Measurements from ENCODE around the gene YTHDC2.

YTHDC2 gene

GRCh38 chr5:113546703-113547183, 33.2 kb downstream of the YTHDC2 start:
- TF ChIP-seq EP300 (IDR thresholded peaks at IDR 0.05; ENCODE audit: borderline replicate concordance) (no peak), TCF12 (IDR thresholded peaks at IDR 0.05; ENCODE audit: low read depth) (no peak), NFIC (IDR thresholded peaks at IDR 0.05) (no peak), YY1 (IDR thresholded peaks at IDR 0.05; ENCODE audit: low read depth) (no peak), EGR1 (IDR thresholded peaks at IDR 0.05) (no peak), TEAD4 (IDR thresholded peaks at IDR 0.05) (no peak), TAF1 (IDR thresholded peaks at IDR 0.05; ENCODE audit: low read depth) (no peak), CREB1 (IDR thresholded peaks at IDR 0.05; ENCODE audit: low read depth) (no peak), MAX (IDR thresholded peaks at IDR 0.05) (no peak), REST (IDR thresholded peaks at IDR 0.05; ENCODE audit: low read depth) (no peak), USF1 (IDR thresholded peaks at IDR 0.05) (no peak), RAD21 (IDR thresholded peaks at IDR 0.05; ENCODE audit: low read depth) (no peak), CEBPB (IDR thresholded peaks at IDR 0.05) (no peak)

GRCh38 chr5:113548396-113548795, 34.9 kb downstream of the YTHDC2 start:
- TF ChIP-seq CREB1 (IDR thresholded peaks at IDR 0.05; ENCODE audit: low read depth) = no peak
- TF ChIP-seq RAD21 (IDR thresholded peaks at IDR 0.05; ENCODE audit: low read depth) = no peak
- no peak for TF ChIP-seq TAF1 (IDR thresholded peaks at IDR 0.05; ENCODE audit: low read depth)
- TF ChIP-seq CEBPB (IDR thresholded peaks at IDR 0.05) = no peak

- no peak for TF ChIP-seq EGR1 (IDR thresholded peaks at IDR 0.05)
- TF ChIP-seq EP300 (IDR thresholded peaks at IDR 0.05; ENCODE audit: borderline replicate concordance) = no peak
- no peak for TF ChIP-seq REST (IDR thresholded peaks at IDR 0.05; ENCODE audit: low read depth)
- no peak for TF ChIP-seq USF1 (IDR thresholded peaks at IDR 0.05)
- no peak for TF ChIP-seq TEAD4 (IDR thresholded peaks at IDR 0.05)
- TF ChIP-seq FOXM1 (IDR thresholded peaks at IDR 0.05; ENCODE audit: borderline replicate concordance, low read depth) = no peak
- no peak for TF ChIP-seq YY1 (IDR thresholded peaks at IDR 0.05; ENCODE audit: low read depth)
- no peak for TF ChIP-seq RAD21 (IDR thresholded peaks at IDR 0.05; ENCODE audit: low read depth)
- no peak for TF ChIP-seq CREB1 (IDR thresholded peaks at IDR 0.05; ENCODE audit: low read depth)
- TF ChIP-seq ZBTB7A (IDR thresholded peaks at IDR 0.05; ENCODE audit: low read depth) = no peak
- no peak for TF ChIP-seq NFIC (IDR thresholded peaks at IDR 0.05)
Measured at GRCh38 chr5:113552137-113552536, 38.6 kb downstream of the YTHDC2 start.

- TF ChIP-seq REST (IDR thresholded peaks at IDR 0.05; ENCODE audit: low read depth) (no peak), TCF12 (IDR thresholded peaks at IDR 0.05; ENCODE audit: low read depth) (no peak), NFIC (IDR thresholded peaks at IDR 0.05) (no peak), EGR1 (IDR thresholded peaks at IDR 0.05) (no peak), CEBPB (IDR thresholded peaks at IDR 0.05) (no peak), YY1 (IDR thresholded peaks at IDR 0.05; ENCODE audit: low read depth) (no peak)
Measured at GRCh38 chr5:113552620-113553019, 39.1 kb downstream of the YTHDC2 start.

GRCh38 chr5:113562828-113563400, 49.4 kb downstream of the YTHDC2 start:
- TF ChIP-seq TAF1 (IDR thresholded peaks at IDR 0.05; ENCODE audit: low read depth) = no peak
- no peak for TF ChIP-seq REST (IDR thresholded peaks at IDR 0.05; ENCODE audit: low read depth)
- no peak for TF ChIP-seq USF1 (IDR thresholded peaks at IDR 0.05)
- no peak for TF ChIP-seq YY1 (IDR thresholded peaks at IDR 0.05; ENCODE audit: low read depth)
- TF ChIP-seq EP300 (IDR thresholded peaks at IDR 0.05; ENCODE audit: borderline replicate concordance) = no peak
- no peak for TF ChIP-seq FOXM1 (IDR thresholded peaks at IDR 0.05; ENCODE audit: borderline replicate concordance, low read depth)
- no peak for TF ChIP-seq EGR1 (IDR thresholded peaks at IDR 0.05)
- no peak for TF ChIP-seq NFIC (IDR thresholded peaks at IDR 0.05)
- no peak for TF ChIP-seq CEBPB (IDR thresholded peaks at IDR 0.05)
- TF ChIP-seq MAX (IDR thresholded peaks at IDR 0.05) = no peak
- no peak for TF ChIP-seq TEAD4 (IDR thresholded peaks at IDR 0.05)
- no peak for TF ChIP-seq CREB1 (IDR thresholded peaks at IDR 0.05; ENCODE audit: low read depth)
- no peak for TF ChIP-seq ZBTB7A (IDR thresholded peaks at IDR 0.05; ENCODE audit: low read depth)
- no peak for TF ChIP-seq TCF12 (IDR thresholded peaks at IDR 0.05; ENCODE audit: low read depth)
- no peak for TF ChIP-seq RAD21 (IDR thresholded peaks at IDR 0.05; ENCODE audit: low read depth)
